TTC549 (cell line): Measurements from ENCODE around the gene VAMP2.

Experiments used
- FAIRE-seq: peaks from 2 replicates; lab custom pipeline; 2012; peaks lifted over from hg19 to GRCh38; lab: Jason Lieb, UNC

VAMP2 gene

GRCh38 chr17:8142887-8143580, 19.7 kb downstream of the VAMP2 start:
- no peak for FAIRE-seq

- FAIRE-seq, result no peak
Measured at GRCh38 chr17:8142158-8142886, 20.4 kb downstream of the VAMP2 start.

- no peak for FAIRE-seq
Measured at GRCh38 chr17:8141741-8142140, 21.0 kb downstream of the VAMP2 start.

GRCh38 chr17:8141045-8141444, 21.7 kb downstream of the VAMP2 start:
- no peak for FAIRE-seq

GRCh38 chr17:8140065-8141029, 22.4 kb downstream of the VAMP2 start:
- no peak for FAIRE-seq

GRCh38 chr17:8138672-8139371, 23.9 kb downstream of the VAMP2 start:
- peak; percentile 97 for FAIRE-seq

GRCh38 chr17:8138374-8138671, 24.4 kb downstream of the VAMP2 start:
- no peak for FAIRE-seq

- no peak for FAIRE-seq
Measured at GRCh38 chr17:8137645-8138373, 24.9 kb downstream of the VAMP2 start.

GRCh38 chr17:8133941-8134340, 28.8 kb downstream of the VAMP2 start:
- FAIRE-seq, result no peak

GRCh38 chr17:8133399-8133798, 29.3 kb downstream of the VAMP2 start:
- FAIRE-seq, result no peak

GRCh38 chr17:8131844-8132441, 30.8 kb downstream of the VAMP2 start:
- no peak for FAIRE-seq

GRCh38 chr17:8128125-8128784, 34.5 kb downstream of the VAMP2 start:
- FAIRE-seq, result no peak

- FAIRE-seq, result no peak
Measured at GRCh38 chr17:8126491-8127066, 36.2 kb downstream of the VAMP2 start.

- FAIRE-seq, result no peak
Measured at GRCh38 chr17:8125947-8126490, 36.7 kb downstream of the VAMP2 start.

GRCh38 chr17:8125154-8125946, 37.4 kb downstream of the VAMP2 start:
- no peak for FAIRE-seq

GRCh38 chr17:8124350-8125153, 38.2 kb downstream of the VAMP2 start:
- no peak for FAIRE-seq

- no peak for FAIRE-seq
Measured at GRCh38 chr17:8123695-8124349, 38.9 kb downstream of the VAMP2 start, which contains the start of gene HES7. Gene HES7, minus strand, starts transcription at chr17:8124106. Its CDS starts 22 bp downstream, at chr17:8124084.
